ENCODE results near the gene THBS1.

- TF ChIP-seq, protein P1, sequence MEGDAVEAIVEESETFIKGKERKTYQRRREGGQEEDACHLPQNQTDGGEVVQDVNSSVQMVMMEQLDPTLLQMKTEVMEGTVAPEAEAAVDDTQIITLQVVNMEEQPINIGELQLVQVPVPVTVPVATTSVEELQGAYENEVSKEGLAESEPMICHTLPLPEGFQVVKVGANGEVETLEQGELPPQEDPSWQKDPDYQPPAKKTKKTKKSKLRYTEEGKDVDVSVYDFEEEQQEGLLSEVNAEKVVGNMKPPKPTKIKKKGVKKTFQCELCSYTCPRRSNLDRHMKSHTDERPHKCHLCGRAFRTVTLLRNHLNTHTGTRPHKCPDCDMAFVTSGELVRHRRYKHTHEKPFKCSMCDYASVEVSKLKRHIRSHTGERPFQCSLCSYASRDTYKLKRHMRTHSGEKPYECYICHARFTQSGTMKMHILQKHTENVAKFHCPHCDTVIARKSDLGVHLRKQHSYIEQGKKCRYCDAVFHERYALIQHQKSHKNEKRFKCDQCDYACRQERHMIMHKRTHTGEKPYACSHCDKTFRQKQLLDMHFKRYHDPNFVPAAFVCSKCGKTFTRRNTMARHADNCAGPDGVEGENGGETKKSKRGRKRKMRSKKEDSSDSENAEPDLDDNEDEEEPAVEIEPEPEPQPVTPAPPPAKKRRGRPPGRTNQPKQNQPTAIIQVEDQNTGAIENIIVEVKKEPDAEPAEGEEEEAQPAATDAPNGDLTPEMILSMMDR (IDR thresholded peaks at IDR 0.05; ENCODE audit: insufficient read depth, low read length, poor library complexity, severe bottlenecking) = no peak
- no peak for TF ChIP-seq EZH2phosphoT487 (conservative IDR thresholded peaks at IDR 0.05; ENCODE audit: low read length)
Observed at GRCh38 chr15:39538936-39539335, 41.9 kb upstream of the THBS1 start.

Data from SU-DHL-6 (cell line).